Effector memory CD4-positive, alpha-beta T cell (primary cell): ENCODE data around the gene TTC9B.

ENCODE experiments used
- DNase-seq, 3 donors: peaks; one replicate each; pipeline ENCODE4 v3.0.0-alpha.2; 2020
- H3K27ac ChIP-seq: 2 replicates; pipeline ENCODE4 v1.7.0; 2013; ENCODE audit warnings: mild to moderate bottlenecking, low read length, moderate library complexity; ENCODE audit not compliant: insufficient read depth, poor library complexity, severe bottlenecking
- H3K27me3 ChIP-seq: replicated peaks from 2 replicates; pipeline ENCODE4 v1.7.0; 2013; ENCODE audit warnings: mild to moderate bottlenecking, low read length; ENCODE audit not compliant: insufficient read depth, control insufficient read depth, poor library complexity, severe bottlenecking
- H3K36me3 ChIP-seq: 2 replicates; pipeline ENCODE4 v1.7.0; 2013; ENCODE audit warnings: mild to moderate bottlenecking, low read length, moderate library complexity; ENCODE audit not compliant: control insufficient read depth, insufficient read depth
- H3K4me1 ChIP-seq: 2 replicates; pipeline ENCODE4 v1.7.0; 2013; ENCODE audit warnings: low read length, mild to moderate bottlenecking; ENCODE audit not compliant: control insufficient read depth, insufficient read depth, poor library complexity, severe bottlenecking
- H3K4me3 ChIP-seq: 2 replicates; pipeline ENCODE4 v1.7.0; 2013; ENCODE audit warnings: low read length, low read depth, mild to moderate bottlenecking; ENCODE audit not compliant: insufficient read depth, poor library complexity, severe bottlenecking
- H3K9me3 ChIP-seq: 2 replicates; pipeline ENCODE4 v1.7.0; 2013; ENCODE audit warnings: mild to moderate bottlenecking, low read length, moderate library complexity; ENCODE audit not compliant: control insufficient read depth
- total RNA-seq, 3 donors: gene quantifications; one replicate each; lab custom pipeline; 2026; lab: John Stamatoyannopoulos, UW

TTC9B gene
- 0 to 0.09 (median 0) reads per million in 3 donors for total RNA-seq

DNA sequence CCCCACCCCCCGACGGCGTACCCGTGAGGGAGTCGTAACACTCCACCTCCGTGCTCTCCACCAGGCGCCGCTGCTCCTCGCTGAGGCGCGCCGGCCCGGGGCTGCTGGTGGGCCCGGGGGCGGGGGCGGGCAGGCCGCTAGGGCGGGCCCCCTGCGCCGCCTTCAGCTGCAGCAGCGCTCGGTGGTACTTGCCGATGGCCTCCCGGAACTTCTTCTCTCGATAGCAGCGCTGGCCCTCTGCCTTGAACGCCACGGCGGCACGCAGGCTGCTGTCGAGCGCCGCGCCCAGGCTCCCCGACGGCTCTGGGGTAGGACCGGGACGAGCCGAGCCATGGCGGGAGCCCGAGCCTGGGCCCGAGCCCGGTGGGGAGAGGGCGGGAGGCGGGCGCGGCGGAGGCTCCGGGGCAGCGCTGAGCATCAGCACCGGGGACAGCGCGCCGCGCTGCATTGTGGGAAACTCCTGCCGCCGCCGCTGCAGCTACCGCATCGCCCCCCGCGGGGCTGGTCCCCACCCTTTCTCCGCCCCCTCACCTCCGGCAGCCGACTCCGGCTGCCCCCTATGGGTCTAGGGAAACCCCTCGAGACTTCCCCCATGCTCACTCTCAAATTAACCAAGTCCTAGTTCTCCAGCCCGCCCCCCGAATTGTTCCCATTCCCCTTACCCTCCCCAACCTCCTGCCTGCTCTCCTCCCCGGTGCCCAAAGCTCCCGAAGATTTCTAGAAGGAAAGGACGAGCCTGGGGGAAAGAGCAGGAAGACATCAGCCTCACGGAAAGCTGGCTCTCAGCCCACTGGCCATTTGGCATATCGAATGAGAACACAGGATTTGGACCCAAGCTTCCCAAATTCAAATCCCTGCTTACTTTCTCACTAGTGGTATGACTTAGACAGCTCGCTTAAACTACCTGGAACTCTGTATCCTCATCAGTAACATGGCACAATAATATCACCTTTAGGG, at the start of gene TTC9B:
Gene TTC9B (minus strand): TSS at position 451 of the 957 bp plus-strand sequence. CDS start 3 bp downstream, at position 448.
- no peaks in the 10 kb centered on the region for H3K36me3 ChIP-seq
- H3K9me3 ChIP-seq: no peaks in the 10 kb centered on the region
- peak in 2 of 3 donors; percentile 7 to 10 for DNase-seq
- peaks cover 28% of the 10 kb centered on the region for H3K27me3 ChIP-seq
- peaks cover 7% of the 10 kb centered on the region for H3K4me1 ChIP-seq
- no peak within 1 kb of the TSS for H3K4me3 ChIP-seq
- no peak within 1 kb of the TSS for H3K27ac ChIP-seq

DNA sequence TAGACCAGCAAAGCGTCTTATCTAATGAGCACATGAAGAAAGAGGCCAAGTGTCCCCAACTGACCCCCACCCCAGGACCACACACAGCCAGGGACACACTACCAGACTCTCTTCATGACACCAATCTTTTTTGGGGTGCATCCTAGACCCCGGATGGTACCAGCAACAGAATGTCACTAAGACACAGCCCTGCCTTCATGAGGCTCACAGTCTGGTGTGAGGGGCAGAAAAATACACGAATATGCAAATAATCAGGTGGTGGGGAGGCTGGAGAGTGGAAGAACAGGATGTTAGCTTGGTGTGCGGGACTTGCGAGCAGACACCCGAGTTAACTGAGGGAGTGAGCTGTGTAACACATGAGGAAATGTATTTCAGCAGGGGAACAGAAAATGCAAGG, 49.4 kb upstream of the TTC9B start:
- H3K4me3 ChIP-seq: no peak overlapping the region
- H3K27me3 ChIP-seq: no peaks in the 10 kb centered on the region
- no peaks in the 10 kb centered on the region for H3K4me1 ChIP-seq
- peaks cover 30% of the 10 kb centered on the region for H3K36me3 ChIP-seq
- no peaks in the 10 kb centered on the region for H3K9me3 ChIP-seq
- DNase-seq: no peak
- H3K27ac ChIP-seq: no peak overlapping the region

DNA sequence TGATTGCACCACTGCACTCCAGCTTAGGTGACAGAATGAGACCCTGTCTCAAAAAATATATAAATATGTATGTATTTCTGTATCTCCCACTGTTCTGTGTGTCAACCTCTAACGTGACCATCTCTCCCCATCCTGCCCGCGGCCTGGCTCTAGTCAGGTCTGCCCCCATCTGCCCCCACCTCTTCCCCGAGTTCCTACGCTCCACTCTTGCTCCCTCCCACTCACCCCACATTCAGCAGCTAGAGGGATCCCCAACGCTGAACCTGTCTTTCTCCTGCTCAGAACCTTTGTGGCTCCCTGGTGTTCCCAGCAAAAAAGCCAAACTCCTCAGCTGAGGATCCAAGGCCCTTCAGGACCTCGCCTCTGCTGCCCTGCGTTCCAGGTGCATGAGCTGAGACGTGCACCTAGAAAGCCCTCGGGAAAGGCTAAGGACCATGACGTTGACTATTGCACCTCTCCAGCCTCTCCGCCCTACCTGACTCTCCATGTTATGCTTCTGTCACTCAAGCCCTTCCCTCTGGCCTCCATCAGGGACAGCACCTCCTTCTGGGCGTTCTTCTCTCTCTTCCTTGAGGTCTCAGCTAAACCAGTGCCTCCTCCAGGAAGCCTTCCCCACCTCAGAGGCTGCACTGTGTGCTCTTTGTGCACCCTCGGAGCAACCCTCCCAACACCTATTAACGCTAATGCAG, 48.9 kb upstream of the TTC9B start:
- no peak for DNase-seq
- Histone ChIP-seq H3K27me3 (no peaks in the 10 kb centered on the region), H3K27ac (no peak overlapping the region), H3K36me3 (peaks cover 30% of the 10 kb centered on the region), H3K4me3 (no peak overlapping the region), H3K9me3 (no peaks in the 10 kb centered on the region), H3K4me1 (no peaks in the 10 kb centered on the region)

DNA sequence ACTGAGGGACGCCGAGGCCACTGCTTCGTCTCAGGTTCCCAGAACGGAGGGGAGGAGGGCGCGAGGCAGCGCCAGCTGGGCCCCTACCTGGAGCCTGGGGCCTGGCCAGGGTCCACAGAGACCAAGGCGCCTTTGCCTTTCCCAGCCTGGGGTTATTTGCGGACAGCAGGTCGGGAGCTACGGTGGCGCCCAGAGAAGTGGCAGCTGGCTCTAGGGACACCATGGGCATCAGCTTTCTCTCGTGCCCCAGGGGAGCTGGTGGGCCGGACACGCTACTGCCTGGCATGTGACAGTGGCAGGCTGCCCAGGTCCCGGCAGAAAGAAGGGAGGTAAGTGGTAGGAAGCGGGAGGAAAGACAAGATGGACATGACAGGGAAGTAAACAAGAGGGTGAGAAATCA, 47.9 kb upstream of the TTC9B start:
- no peaks in the 10 kb centered on the region for H3K9me3 ChIP-seq
- no peaks in the 10 kb centered on the region for H3K4me1 ChIP-seq
- H3K36me3 ChIP-seq: peaks cover 30% of the 10 kb centered on the region
- H3K4me3 ChIP-seq: no peak overlapping the region
- H3K27ac ChIP-seq: no peak overlapping the region
- no peaks in the 10 kb centered on the region for H3K27me3 ChIP-seq
- DNase-seq: no peak

DNA sequence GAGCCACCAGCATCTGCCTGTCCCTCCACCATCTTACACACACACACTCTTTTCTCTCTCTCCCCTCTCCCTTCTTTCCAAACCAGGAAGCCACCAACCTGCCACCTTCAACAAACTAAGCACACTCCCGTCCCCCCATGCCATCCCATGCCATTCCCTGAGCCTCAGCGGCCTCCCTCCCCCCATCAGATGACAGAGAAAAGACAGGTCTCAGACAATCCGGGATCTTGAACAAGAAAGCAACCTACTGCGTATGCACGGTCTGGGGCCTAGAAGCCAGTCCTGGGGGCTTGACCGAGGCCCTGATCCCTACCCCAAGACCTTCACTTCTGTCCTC, 47.5 kb upstream of the TTC9B start:
- no peak overlapping the region for H3K4me3 ChIP-seq
- no peaks in the 10 kb centered on the region for H3K27me3 ChIP-seq
- no peaks in the 10 kb centered on the region for H3K9me3 ChIP-seq
- no peak for DNase-seq
- no peak overlapping the region for H3K27ac ChIP-seq
- H3K36me3 ChIP-seq: peaks cover 30% of the 10 kb centered on the region
- H3K4me1 ChIP-seq: no peaks in the 10 kb centered on the region

DNA sequence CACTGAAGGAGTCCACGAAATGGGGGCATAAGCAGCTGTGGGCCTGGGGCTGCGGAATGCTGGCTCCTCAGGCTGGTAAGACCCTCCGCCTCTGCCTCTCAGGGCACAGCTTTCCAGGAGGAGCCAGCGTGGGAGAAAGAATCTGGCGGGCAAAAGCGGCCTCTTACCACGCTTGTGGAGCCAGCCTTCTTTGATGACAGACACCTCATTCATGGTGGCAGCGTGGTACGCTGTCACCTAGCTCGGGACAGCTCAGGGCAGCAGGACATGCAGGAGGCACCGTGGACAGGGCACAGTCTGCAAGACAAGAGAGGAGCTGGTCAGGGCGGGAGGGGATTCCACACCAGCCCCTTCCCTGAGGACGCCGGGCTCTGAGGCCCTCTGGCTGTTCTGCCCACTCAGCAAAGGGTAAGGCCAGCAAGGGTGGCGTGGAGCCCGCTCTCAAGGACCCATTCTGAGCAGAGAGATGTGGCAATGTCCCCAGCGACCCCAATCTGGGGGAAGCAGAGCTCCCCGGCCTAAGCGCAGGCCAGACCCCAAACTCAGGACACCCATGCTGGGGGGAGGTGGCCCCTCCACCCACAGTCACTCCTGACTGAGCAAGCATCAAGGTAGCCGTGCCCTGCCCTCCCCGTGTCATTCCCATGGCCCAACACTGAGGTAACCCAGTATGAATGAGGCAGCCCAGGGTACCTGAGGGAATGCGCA, 47.0 kb upstream of the TTC9B start:
- H3K27ac ChIP-seq: no peak overlapping the region
- DNase-seq: no peak
- no peaks in the 10 kb centered on the region for H3K4me1 ChIP-seq
- H3K36me3 ChIP-seq: peaks cover 27% of the 10 kb centered on the region
- H3K27me3 ChIP-seq: no peaks in the 10 kb centered on the region
- H3K9me3 ChIP-seq: no peaks in the 10 kb centered on the region
- no peak overlapping the region for H3K4me3 ChIP-seq

DNA sequence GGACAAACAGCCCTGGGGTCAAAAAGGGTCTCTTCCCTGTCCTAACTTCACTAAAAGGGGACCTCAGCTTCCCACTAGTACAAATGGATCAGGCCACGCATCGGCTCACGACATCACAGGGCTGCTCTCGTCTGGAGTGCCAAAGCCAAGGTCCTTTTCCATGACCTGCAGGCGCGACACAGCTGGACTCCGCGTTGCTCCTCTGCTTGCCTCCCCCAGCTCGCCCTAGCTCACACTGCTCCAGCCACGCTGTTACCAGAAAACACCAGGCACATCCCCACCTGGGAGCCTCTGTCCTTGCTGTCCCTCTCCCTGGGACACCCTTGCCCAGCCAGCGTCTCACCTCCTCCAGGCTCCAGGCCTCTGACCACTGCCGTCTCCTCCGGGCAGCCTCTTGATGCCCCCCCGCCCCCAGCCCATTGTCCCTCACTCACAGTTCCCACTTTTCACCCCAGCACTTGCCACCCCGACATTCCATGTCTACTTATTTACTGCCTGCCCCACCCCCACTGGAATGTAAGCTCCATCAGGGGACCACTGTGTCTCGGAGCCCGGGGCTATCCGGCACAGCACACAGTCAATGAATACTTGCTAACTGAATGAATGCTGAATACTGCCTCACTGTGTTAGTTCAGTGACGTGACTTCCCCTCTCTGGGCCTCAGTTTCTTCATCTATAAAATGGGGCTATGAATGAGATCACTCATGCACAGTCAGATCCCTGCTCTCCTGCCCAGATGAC, 46.3 kb upstream of the TTC9B start:
- H3K4me1 ChIP-seq: no peaks in the 10 kb centered on the region
- H3K27me3 ChIP-seq: no peaks in the 10 kb centered on the region
- H3K4me3 ChIP-seq: no peak overlapping the region
- no peaks in the 10 kb centered on the region for H3K9me3 ChIP-seq
- H3K36me3 ChIP-seq: peaks cover 27% of the 10 kb centered on the region
- H3K27ac ChIP-seq: no peak overlapping the region
- no peak for DNase-seq

DNA sequence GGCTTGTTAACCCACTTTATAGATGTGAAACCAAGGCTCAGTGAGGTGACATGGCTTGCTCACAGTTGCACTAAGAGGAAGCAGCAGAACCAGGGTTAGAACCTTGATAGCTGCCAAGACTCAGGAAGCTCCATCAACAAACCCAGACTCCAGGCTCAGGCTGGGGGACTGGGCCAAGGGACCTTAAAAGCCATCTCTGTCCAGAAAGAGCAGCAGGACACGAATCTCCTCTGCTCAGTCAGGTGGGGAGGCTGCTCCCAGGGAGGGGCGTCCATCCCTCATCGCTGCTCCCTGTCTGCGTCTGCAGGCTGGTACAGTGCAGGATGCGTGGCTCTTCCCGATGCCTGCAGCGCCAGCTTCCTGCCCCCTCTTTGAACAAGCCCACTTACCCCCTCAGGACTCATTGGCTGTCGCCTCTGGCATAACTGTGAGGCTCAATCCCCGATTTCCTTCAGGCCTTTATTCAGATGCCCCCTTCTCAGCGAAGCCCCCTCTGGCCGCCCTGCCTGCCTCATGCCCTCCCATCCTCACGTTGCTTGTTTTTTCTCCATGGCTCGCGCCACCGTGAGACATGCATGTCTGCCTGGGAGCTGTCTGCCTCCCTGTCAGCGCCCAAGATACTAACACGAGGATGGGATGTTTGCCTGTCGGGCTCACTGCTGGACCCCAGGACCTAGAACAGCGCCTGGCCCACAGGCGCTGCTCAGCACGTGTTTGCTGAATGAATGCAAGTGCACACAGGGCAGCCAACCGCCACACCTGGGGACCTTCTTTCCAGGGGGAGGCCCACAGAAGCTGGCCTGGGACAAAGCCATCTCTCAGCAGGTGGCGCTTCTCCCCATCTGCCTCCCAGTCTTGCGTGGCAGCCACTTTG, 45.5 kb upstream of the TTC9B start:
- H3K4me1 ChIP-seq: no peaks in the 10 kb centered on the region
- H3K27me3 ChIP-seq: no peaks in the 10 kb centered on the region
- no peak overlapping the region for H3K27ac ChIP-seq
- H3K4me3 ChIP-seq: no peak overlapping the region
- H3K36me3 ChIP-seq: peaks cover 27% of the 10 kb centered on the region
- no peak for DNase-seq
- H3K9me3 ChIP-seq: no peaks in the 10 kb centered on the region

DNA sequence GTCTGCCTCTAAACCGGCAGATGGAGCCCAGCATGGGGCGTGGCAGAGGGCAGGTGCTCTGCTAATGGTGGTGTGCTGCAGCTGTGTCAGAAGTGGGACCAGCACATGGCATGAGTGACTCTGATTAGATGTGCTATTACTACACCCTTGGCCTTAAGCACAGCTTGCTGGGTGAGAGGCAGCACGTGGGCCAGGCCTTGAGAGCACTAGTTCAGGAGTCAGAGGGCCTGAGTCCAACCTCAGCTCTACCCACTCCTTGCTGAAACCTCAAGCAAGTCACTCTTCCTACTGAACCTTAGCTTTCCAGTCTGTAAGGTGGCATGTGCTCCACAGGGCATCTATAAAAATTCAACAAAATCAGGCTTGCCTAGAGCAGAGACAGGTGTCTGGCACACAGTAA, 44.2 kb upstream of the TTC9B start:
- Histone ChIP-seq H3K36me3 (peaks cover 27% of the 10 kb centered on the region), H3K27ac (no peak overlapping the region), H3K27me3 (no peaks in the 10 kb centered on the region), H3K4me3 (no peak overlapping the region), H3K4me1 (no peaks in the 10 kb centered on the region), H3K9me3 (no peaks in the 10 kb centered on the region)
- DNase-seq: no peak
